B cell (primary cell): ENCODE results near the gene PTPRO. TPM values are rescaled to one million over a fixed set of nuclear protein-coding genes. Genes with fewer than 3 reads are reported as not detected.

Experiments used
- ATAC-seq: fragments of 200-7000 bp; cut with Tn5 transposase; one replicate; pipeline ENCODE4 v1.10.0; 2021; ENCODE audit warnings: low read depth, mild to moderate bottlenecking, moderate number of reproducible peaks, moderate library complexity
- CTCF ChIA-PET: fragments of 350-600 bp; sonication (Branson Sonifier 250); formaldehyde crosslinking; loops from one replicate; lab custom pipeline; 2021; ENCODE audit warnings: antibody characterized with exemption, inconsistent platforms; lab: Charles Lee
- POLR2A ChIA-PET: fragments of 350-600 bp; sonication (Branson Sonifier 250); formaldehyde crosslinking; loops from one replicate; lab custom pipeline; 2021; ENCODE audit warnings: antibody characterized with exemption; lab: Charles Lee
- DNase-seq: peaks from one replicate; pipeline ENCODE4 v3.0.0; 2013
- H2AFZ ChIP-seq: 2 replicates; pipeline ENCODE4 v1.6.1; 2012; ENCODE audit warnings: mild to moderate bottlenecking, low read depth, low read length; ENCODE audit not compliant: insufficient read depth, poor library complexity, severe bottlenecking
- H3K27ac ChIP-seq, 2 donors: 1 replicate in 1 of 2; 2 replicates in 1 of 2; pipeline ENCODE4 v1.5.1; 2012 to 2013; ENCODE audit warnings: low read length in 2 of 2, mild to moderate bottlenecking in 2 of 2, moderate library complexity in 1 of 2
- H3K27me3 ChIP-seq, 4 experiments: fragments of 200-600 bp in 1 of 4; sonication (generic) in 1 of 4; replicated peaks in 1 of 4; 1 replicate in 2 of 4; 2 replicates in 2 of 4; pipeline versions ENCODE4 v1.6.1 to v1.7.0; 2013 to 2016; ENCODE audit warnings: low read length in 3 of 4, mild to moderate bottlenecking in 2 of 4, mixed read lengths in 1 of 4, moderate library complexity in 1 of 4; ENCODE audit not compliant: insufficient read depth in 4 of 4, control insufficient read depth in 3 of 4; ENCODE audit errors: control extremely low read depth in 1 of 4
- H3K36me3 ChIP-seq, 2 experiments: replicated peaks in 1 of 2; 1 replicate in 1 of 2; 2 replicates in 1 of 2; pipeline versions ENCODE4 v1.6.1 to v1.7.1; 2013; ENCODE audit warnings: low read length in 1 of 2; ENCODE audit not compliant: insufficient read depth in 2 of 2, control insufficient read depth in 1 of 2; ENCODE audit errors: control extremely low read depth in 1 of 2, extremely low read depth in 1 of 2
- H3K4me1 ChIP-seq, 2 donors: fragments of 200-600 bp in 1 of 2; sonication (generic) in 1 of 2; 1 replicate in 1 of 2; 2 replicates in 1 of 2; pipeline versions ENCODE4 v1.5.1 to v1.6.1; 2013 to 2017; ENCODE audit warnings: low read length in 2 of 2; ENCODE audit not compliant: control insufficient read depth in 2 of 2, insufficient read depth in 2 of 2
- H3K4me2 ChIP-seq: replicated peaks from 2 replicates; pipeline ENCODE3; 2012; ENCODE audit warnings: mild to moderate bottlenecking, low read depth, low read length; ENCODE audit not compliant: poor library complexity, severe bottlenecking
- H3K4me3 ChIP-seq, 5 experiments: fragments of 200-600 bp in 1 of 5; sonication (generic) in 1 of 5; 1 replicate in 3 of 5; 2 replicates in 2 of 5; pipeline versions ENCODE4 v1.5.1 to v1.7.0; 2011 to 2016; ENCODE audit warnings: low read length in 4 of 5, mild to moderate bottlenecking in 4 of 5, low read depth in 2 of 5, control low read depth in 1 of 5, moderate library complexity in 1 of 5; ENCODE audit not compliant: insufficient read depth in 1 of 5; ENCODE audit errors: control extremely low read depth in 1 of 5, extremely low read depth in 1 of 5
- H3K79me2 ChIP-seq: fragments of 200-600 bp; sonication (generic); one replicate; pipeline ENCODE4 v1.6.0; 2016; ENCODE audit warnings: low read length; ENCODE audit not compliant: control insufficient read depth, insufficient read depth
- H3K9ac ChIP-seq: fragments of 200-600 bp; sonication (generic); 2 replicates; pipeline ENCODE4 v1.6.1; 2017; ENCODE audit warnings: mild to moderate bottlenecking, low read length, moderate library complexity
- H3K9me3 ChIP-seq, 3 donors: one replicate each; pipeline versions ENCODE4 v1.6.1 to v1.7.1; 2013; ENCODE audit warnings: low read length in 2 of 3; ENCODE audit not compliant: control insufficient read depth in 2 of 3, insufficient read depth in 1 of 3; ENCODE audit errors: control extremely low read depth in 1 of 3
- H4K20me1 ChIP-seq: 2 replicates; pipeline ENCODE4 v1.6.0; 2012; ENCODE audit warnings: mild to moderate bottlenecking, low read length; ENCODE audit not compliant: insufficient read depth, control insufficient read depth, poor library complexity, severe bottlenecking
- H3K27ac Mint-ChIP-seq: one replicate; pipeline ENCODE4 v1.8.0; 2021; ENCODE audit warnings: mixed read lengths
- H3K27me3 Mint-ChIP-seq: one replicate; pipeline ENCODE4 v1.8.0; 2021; ENCODE audit warnings: mixed read lengths
- H3K4me1 Mint-ChIP-seq: one replicate; pipeline ENCODE4 v1.8.0; 2021; ENCODE audit warnings: mixed read lengths
- H3K4me3 Mint-ChIP-seq: one replicate; pipeline ENCODE4 v1.8.0; 2021; ENCODE audit warnings: mixed read lengths
- H3K9me3 Mint-ChIP-seq: one replicate; pipeline ENCODE4 v1.8.0; 2022; ENCODE audit warnings: mixed read lengths; ENCODE audit not compliant: insufficient read depth
- EZH2 ChIP-seq: IDR thresholded peaks from 2 replicates; pipeline ENCODE4 v1.6.1; 2012; ENCODE audit warnings: borderline replicate concordance, low read depth, mild to moderate bottlenecking, moderate library complexity, low read length; ENCODE audit not compliant: insufficient read depth, poor library complexity, severe bottlenecking
- WGBS: methylation state at CpG from one replicate; pipeline ENCODE4 v1.1.5; 2013; ENCODE audit warnings: missing lambda C conversion rate; ENCODE audit not compliant: insufficient coverage; 5-methylcytosine and 5-hydroxymethylcytosine counted together
- intact Hi-C: fragments of 100-400 bp; cut with micrococcal nuclease; formaldehyde crosslinking; loops from one replicate; pipeline ENCODE4 v1.10.0; 2022
- polyA plus RNA-seq: library from polyadenylated mRNA; depleted of rRNA; stranded (reverse); fragments of >200 nt; gene quantifications from 2 replicates; pipeline ENCODE4 v1.2.3, GENCODE V29; 2012
- total RNA-seq, 2 donors: library from RNA; stranded (reverse); fragments of 120-200 nt in 1 of 2; gene quantifications; 1 replicate in 1 of 2; 2 replicates in 1 of 2; pipeline versions ENCODE4 v1.2.3 to v1.2.4, GENCODE V29; 2013 to 2022
- TF ChIP-seq, protein P1 (sequence below): fragments of 200-600 bp; IDR thresholded peaks from one replicate; pipeline ENCODE4 v1.8.0; 2022; ENCODE audit warnings: antibody characterized with exemption, mild to moderate bottlenecking

PTPRO gene
- total and polyA plus RNA-seq, 2 donors (not counting 1 experiment from before 2014, with no cell fraction given) = 23.1 to 23.6 TPM

- Mint-ChIP-seq H3K4me3 (no peak overlapping the region), H3K27me3 (peaks cover 3% of the 10 kb centered on the region), H3K27ac (no peak overlapping the region), H3K4me1 (no peaks in the 10 kb centered on the region), H3K9me3 (no peaks in the 10 kb centered on the region)
- DNase-seq = no peak
- Histone ChIP-seq H3K4me3 (no peak overlapping the region), H3K9me3 (no peaks in the 10 kb centered on the region), H4K20me1 (no peaks in the 10 kb centered on the region), H3K4me2 (no peak overlapping the region), H3K79me2 (no peaks in the 10 kb centered on the region), H3K27ac (no peak overlapping the region), H3K4me1 (no peaks in the 10 kb centered on the region), H3K27me3 (no peaks in the 10 kb centered on the region), H3K36me3 (no peaks in the 10 kb centered on the region), H2AFZ (no peak overlapping the region), H3K9ac (no peak overlapping the region)
- intact Hi-C loops = no loop called here
- CTCF ChIA-PET = no interaction called here
- POLR2A ChIA-PET = no interaction called here
- no peak for ATAC-seq
- TF ChIP-seq, protein P1, sequence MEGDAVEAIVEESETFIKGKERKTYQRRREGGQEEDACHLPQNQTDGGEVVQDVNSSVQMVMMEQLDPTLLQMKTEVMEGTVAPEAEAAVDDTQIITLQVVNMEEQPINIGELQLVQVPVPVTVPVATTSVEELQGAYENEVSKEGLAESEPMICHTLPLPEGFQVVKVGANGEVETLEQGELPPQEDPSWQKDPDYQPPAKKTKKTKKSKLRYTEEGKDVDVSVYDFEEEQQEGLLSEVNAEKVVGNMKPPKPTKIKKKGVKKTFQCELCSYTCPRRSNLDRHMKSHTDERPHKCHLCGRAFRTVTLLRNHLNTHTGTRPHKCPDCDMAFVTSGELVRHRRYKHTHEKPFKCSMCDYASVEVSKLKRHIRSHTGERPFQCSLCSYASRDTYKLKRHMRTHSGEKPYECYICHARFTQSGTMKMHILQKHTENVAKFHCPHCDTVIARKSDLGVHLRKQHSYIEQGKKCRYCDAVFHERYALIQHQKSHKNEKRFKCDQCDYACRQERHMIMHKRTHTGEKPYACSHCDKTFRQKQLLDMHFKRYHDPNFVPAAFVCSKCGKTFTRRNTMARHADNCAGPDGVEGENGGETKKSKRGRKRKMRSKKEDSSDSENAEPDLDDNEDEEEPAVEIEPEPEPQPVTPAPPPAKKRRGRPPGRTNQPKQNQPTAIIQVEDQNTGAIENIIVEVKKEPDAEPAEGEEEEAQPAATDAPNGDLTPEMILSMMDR = no peak
- no peak for TF ChIP-seq EZH2
Measured at GRCh38 chr12:15644700-15645099, 322.4 kb downstream of the PTPRO start.

GRCh38 chr12:15646581-15646980 is 324.3 kb downstream of the PTPRO start:
- Histone ChIP-seq H3K36me3 (no peaks in the 10 kb centered on the region), H3K27me3 (no peaks in the 10 kb centered on the region), H3K4me3 (no peak overlapping the region), H4K20me1 (no peaks in the 10 kb centered on the region), H2AFZ (no peak overlapping the region), H3K4me1 (no peaks in the 10 kb centered on the region), H3K27ac (no peak overlapping the region), H3K79me2 (no peaks in the 10 kb centered on the region), H3K9ac (no peak overlapping the region), H3K4me2 (no peak overlapping the region), H3K9me3 (no peaks in the 10 kb centered on the region)
- DNase-seq = no peak
- no peak overlapping the region for H3K27ac Mint-ChIP-seq
- intact Hi-C loops = no loop called here
- TF ChIP-seq, protein P1 = no peak
- no peak for TF ChIP-seq EZH2
- H3K4me3 Mint-ChIP-seq = no peak overlapping the region
- H3K9me3 Mint-ChIP-seq = no peaks in the 10 kb centered on the region
- ChIA-PET CTCF (interaction anchor here (1.0 kb wide), 1 partner anchor 9 kb away, joined by 3 read pairs; no protein-coding TSS in a partner anchor), POLR2A (no interaction called here)
- ATAC-seq = no peak
- no peaks in the 10 kb centered on the region for H3K4me1 Mint-ChIP-seq
- peaks cover 3% of the 10 kb centered on the region for H3K27me3 Mint-ChIP-seq
- no CpG with 5 or more reads among the region's 1 CpG for WGBS

Other genes starting within 250 kb of the PTPRO start
- not detected in 2 replicates for gene RERG, start 101.1 kb upstream of the PTPRO start, total RNA-seq
- gene RERG, start 101.1 kb upstream of the PTPRO start, polyA plus RNA-seq = not detected in 2 replicates